Naive thymus-derived CD4-positive, alpha-beta T cell (primary cell): Measurements from ENCODE around the gene ELOB. TPM values are rescaled to one million over a fixed set of nuclear protein-coding genes. Genes with fewer than 3 reads are reported as not detected.

Experiments
- ATAC-seq: fragments of 150-1000 bp; cut with Tn5 transposase; 2 replicates; pipeline ENCODE4 v1.10.0; 2021; ENCODE audit warnings: mild to moderate bottlenecking, moderate library complexity
- CTCF ChIA-PET: fragments of 350-600 bp; sonication (Branson Sonifier 250); formaldehyde crosslinking; loops from one replicate; lab custom pipeline; 2021; ENCODE audit warnings: antibody characterized with exemption; lab: Charles Lee
- POLR2A ChIA-PET: fragments of 350-600 bp; sonication (Branson Sonifier 250); formaldehyde crosslinking; loops from one replicate; lab custom pipeline; 2021; ENCODE audit warnings: antibody characterized with exemption, inconsistent platforms; lab: Charles Lee
- DNase-seq, 9 donors: peaks; one replicate each; pipeline versions ENCODE4 v3.0.0 to v3.0.0-alpha.2; 2020 to 2022; ENCODE audit warnings: mixed read lengths in 1 of 9
- H3K27ac ChIP-seq: one replicate; pipeline ENCODE4 v1.7.0; 2013; ENCODE audit warnings: mild to moderate bottlenecking, low read depth, low read length, moderate library complexity
- H3K27me3 ChIP-seq, 2 donors: one replicate each; pipeline ENCODE4 v1.7.0; 2013; ENCODE audit warnings: low read length in 2 of 2, mild to moderate bottlenecking in 2 of 2, moderate library complexity in 2 of 2; ENCODE audit not compliant: control insufficient read depth in 2 of 2, insufficient read depth in 2 of 2
- H3K36me3 ChIP-seq, 3 experiments: 1 replicate in 2 of 3; 2 replicates in 1 of 3; pipeline ENCODE4 v1.7.0; 2013; ENCODE audit warnings: low read length in 3 of 3, mild to moderate bottlenecking in 3 of 3, moderate library complexity in 1 of 3; ENCODE audit not compliant: insufficient read depth in 3 of 3, control insufficient read depth in 2 of 3
- H3K4me1 ChIP-seq, 2 donors: one replicate each; pipeline ENCODE4 v1.7.0; 2013; ENCODE audit warnings: low read length in 2 of 2, mild to moderate bottlenecking in 2 of 2, moderate library complexity in 1 of 2; ENCODE audit not compliant: control insufficient read depth in 2 of 2, insufficient read depth in 2 of 2
- H3K4me3 ChIP-seq: 2 replicates; pipeline ENCODE4 v1.7.0; 2013; ENCODE audit warnings: mild to moderate bottlenecking, low read length
- H3K9me3 ChIP-seq, 3 experiments: 1 replicate in 2 of 3; 2 replicates in 1 of 3; pipeline ENCODE4 v1.7.0; 2013; ENCODE audit warnings: low read length in 3 of 3; ENCODE audit not compliant: control insufficient read depth in 2 of 3
- H3K27ac Mint-ChIP-seq, 9 donors: one replicate each; pipeline ENCODE4 v1.8.0; 2020 to 2022; ENCODE audit warnings: mixed read lengths in 9 of 9, mild to moderate bottlenecking in 8 of 9, moderate library complexity in 5 of 9, inconsistent platforms in 2 of 9
- H3K27me3 Mint-ChIP-seq, 5 donors: one replicate each; pipeline ENCODE4 v1.8.0; 2021 to 2022; ENCODE audit warnings: mixed read lengths in 5 of 5, mild to moderate bottlenecking in 1 of 5
- H3K36me3 Mint-ChIP-seq, 5 donors: one replicate each; pipeline ENCODE4 v1.8.0; 2020 to 2022; ENCODE audit warnings: mixed read lengths in 5 of 5, mild to moderate bottlenecking in 3 of 5, inconsistent platforms in 1 of 5
- H3K4me1 Mint-ChIP-seq, 7 donors: one replicate each; pipeline ENCODE4 v1.8.0; 2020 to 2022; ENCODE audit warnings: mixed read lengths in 7 of 7, mild to moderate bottlenecking in 3 of 7, inconsistent platforms in 1 of 7
- H3K4me3 Mint-ChIP-seq, 10 donors: one replicate each; pipeline ENCODE4 v1.8.0; 2020 to 2022; ENCODE audit warnings: mild to moderate bottlenecking in 10 of 10, mixed read lengths in 10 of 10, moderate library complexity in 6 of 10, inconsistent platforms in 2 of 10
- H3K9me3 Mint-ChIP-seq, 11 donors: one replicate each; pipeline ENCODE4 v1.8.0; 2020 to 2022; ENCODE audit warnings: mixed read lengths in 11 of 11, mild to moderate bottlenecking in 4 of 11, inconsistent platforms in 1 of 11, moderate library complexity in 1 of 11
- intact Hi-C, 2 donors: fragments of 100-400 bp; cut with micrococcal nuclease; formaldehyde crosslinking; loops; one replicate each; pipeline ENCODE4 v1.15.1; 2023
- polyA plus RNA-seq, 2 donors: library from polyadenylated mRNA; unstranded; fragments of 300-500 nt; fragmentation: Illumina TruSeq; gene quantifications; one replicate each; pipeline ENCODE4 v1.2.3, GENCODE V29; 2021
- total RNA-seq, 6 experiments: library from RNA in 5 of 6; stranded (reverse) in 5 of 6; gene quantifications; 1 replicate in 5 of 6; 2 replicates in 1 of 6; pipeline ENCODE4 v1.2.3 and lab custom pipeline; 2021 to 2026

ELOB gene
- total and polyA plus RNA-seq, 7 experiments from 2014 or later, result 65.3 to 252 (median 127) TPM

GRCh38 chr16:2749476-2749875 lies 27.6 kb downstream of the ELOB start:
- ChIA-PET CTCF (no interaction called here), POLR2A (no interaction called here)

GRCh38 chr16:2748757-2749455 lies 28.2 kb downstream of the ELOB start:
- Histone ChIP-seq H3K27ac (no peak overlapping the region), H3K4me1 (peaks cover 6 to 15% of the 10 kb centered on the region in 2 donors), H3K36me3 (peaks cover 0 to 4% (median 0%) of the 10 kb centered on the region in 3 experiments), H3K27me3 (no peaks in the 10 kb centered on the region), H3K4me3 (no peak overlapping the region), H3K9me3 (no peaks in the 10 kb centered on the region)
- intact Hi-C loops, result no loop called here
- ATAC-seq (no peak), DNase-seq (no peak)
- Mint-ChIP-seq H3K4me1 (peaks cover 4 to 26% (median 18%) of the 10 kb centered on the region in 7 donors), H3K4me3 (no peak overlapping the region), H3K36me3 (peaks cover 0 to 17% (median 7%) of the 10 kb centered on the region in 5 donors), H3K27me3 (peaks cover 0 to 1% (median 0%) of the 10 kb centered on the region in 5 donors), H3K9me3 (peaks cover 0 to 6% (median 0%) of the 10 kb centered on the region in 11 donors), H3K27ac (peak overlapping the region in 1 of 9 donors; percentile 25)
- POLR2A ChIA-PET, result interaction anchor here (0.6 kb wide), 1 partner anchor 55 kb away, joined by 3 read pairs; no protein-coding TSS in a partner anchor
- CTCF ChIA-PET, result no interaction called here

More at GRCh38 chr16:2749476-2749875, 27.6 kb downstream of the ELOB start:
- Histone ChIP-seq H3K27me3 (no peaks in the 10 kb centered on the region), H3K4me3 (no peak overlapping the region), H3K27ac (no peak overlapping the region), H3K36me3 (peaks cover 0 to 4% (median 0%) of the 10 kb centered on the region in 3 experiments), H3K9me3 (no peaks in the 10 kb centered on the region), H3K4me1 (peaks cover 11 to 18% of the 10 kb centered on the region in 2 donors)
- peaks cover 0 to 21% (median 9%) of the 10 kb centered on the region in 5 donors for H3K36me3 Mint-ChIP-seq
- H3K4me3 Mint-ChIP-seq, result no peak overlapping the region
- peaks cover 0 to 1% (median 0%) of the 10 kb centered on the region in 5 donors for H3K27me3 Mint-ChIP-seq
- intact Hi-C loops, result no loop called here
- DNase-seq (no peak), ATAC-seq (no peak)
- H3K27ac Mint-ChIP-seq, result peak overlapping the region in 1 of 9 donors; percentile 17
- H3K9me3 Mint-ChIP-seq, result peaks cover 0 to 6% (median 0%) of the 10 kb centered on the region in 11 donors
- H3K4me1 Mint-ChIP-seq, result peaks cover 10 to 30% (median 24%) of the 10 kb centered on the region in 7 donors

DNA sequence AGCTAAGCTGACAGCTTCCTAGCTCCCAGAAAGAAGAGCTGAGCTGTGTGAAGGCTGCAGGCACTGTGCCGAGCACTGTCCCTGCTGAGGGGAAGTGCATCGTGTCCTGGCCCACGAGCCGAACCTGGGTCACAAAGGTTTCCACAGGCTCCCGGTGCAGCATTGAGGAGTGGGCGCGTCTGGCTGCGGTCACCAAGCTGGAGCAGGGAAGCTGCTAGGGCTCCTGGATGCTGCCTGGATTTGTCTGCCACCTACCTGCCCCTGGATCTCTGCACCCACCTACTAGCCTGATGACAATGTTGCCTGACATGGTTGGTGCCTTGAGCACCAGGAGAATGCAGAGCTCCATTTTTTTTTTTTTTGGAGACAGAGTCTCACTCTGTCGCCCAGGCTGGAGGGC lies 31.1 kb downstream of the ELOB start:
- Mint-ChIP-seq H3K27me3 (peaks cover 0 to 1% (median 0%) of the 10 kb centered on the region in 5 donors), H3K4me1 (peaks cover 0 to 15% (median 2%) of the 10 kb centered on the region in 7 donors), H3K9me3 (no peaks in the 10 kb centered on the region), H3K36me3 (peaks cover 0 to 9% (median 0%) of the 10 kb centered on the region in 5 donors), H3K4me3 (no peak overlapping the region), H3K27ac (no peak overlapping the region)
- Histone ChIP-seq H3K4me3 (no peak overlapping the region), H3K9me3 (no peaks in the 10 kb centered on the region), H3K27ac (no peak overlapping the region), H3K27me3 (no peaks in the 10 kb centered on the region), H3K36me3 (no peaks in the 10 kb centered on the region), H3K4me1 (no peaks in the 10 kb centered on the region)
- intact Hi-C loops, result no loop called here
- ChIA-PET CTCF (interaction anchor here (1.2 kb wide), 1 partner anchor 92 kb away, joined by 3 read pairs; no protein-coding TSS in a partner anchor), POLR2A (interaction anchor here (0.6 to 1.1 kb wide), 4 partner anchors 9 to 32 kb away, joined by 3 to 10 read pairs (median 4); no protein-coding TSS in a partner anchor)
- ATAC-seq (no peak), DNase-seq (no peak)

DNA sequence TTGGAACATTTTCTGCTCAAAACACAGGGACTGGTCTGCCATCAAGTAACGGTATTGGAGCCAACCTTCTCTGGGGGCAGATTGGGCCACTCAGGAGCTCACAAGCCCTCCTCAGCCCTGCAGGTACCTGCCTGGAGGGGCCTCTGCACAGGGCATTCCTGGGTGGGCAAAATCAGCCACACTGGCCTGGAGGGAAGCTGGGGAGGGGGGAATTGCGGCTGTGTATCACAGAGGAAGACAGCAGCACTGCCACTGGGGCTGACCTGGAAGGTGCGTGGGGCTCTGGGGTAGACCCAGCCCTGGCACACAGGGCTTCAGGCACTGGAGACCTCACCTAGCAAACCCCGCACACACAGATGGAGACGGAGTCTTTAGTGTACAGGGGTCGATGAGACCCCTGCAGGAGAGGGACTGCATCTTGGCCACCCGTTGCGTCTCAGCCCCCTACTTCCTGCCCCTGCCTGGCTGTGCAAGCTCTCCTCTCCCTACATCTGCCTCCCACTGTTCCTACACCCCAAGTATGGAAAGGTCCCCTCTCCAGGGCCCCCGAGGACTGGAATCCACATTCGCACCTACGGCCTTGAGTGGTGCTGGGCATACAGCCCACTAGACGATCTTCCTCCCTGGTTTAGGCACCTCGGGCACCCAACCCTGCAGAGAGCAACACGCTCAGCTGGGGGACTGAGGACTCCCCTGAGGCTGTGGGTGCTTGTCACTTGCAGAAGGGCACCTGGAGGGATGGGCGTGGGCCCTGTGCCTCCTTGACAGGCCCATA lies 31.8 kb downstream of the ELOB start:
- ATAC-seq, result no peak
- POLR2A ChIA-PET, result interaction anchor here (0.6 to 1.1 kb wide), 2 partner anchors 10 to 33 kb away, joined by 3 to 4 read pairs; no protein-coding TSS in a partner anchor
- no peak for DNase-seq

DNA sequence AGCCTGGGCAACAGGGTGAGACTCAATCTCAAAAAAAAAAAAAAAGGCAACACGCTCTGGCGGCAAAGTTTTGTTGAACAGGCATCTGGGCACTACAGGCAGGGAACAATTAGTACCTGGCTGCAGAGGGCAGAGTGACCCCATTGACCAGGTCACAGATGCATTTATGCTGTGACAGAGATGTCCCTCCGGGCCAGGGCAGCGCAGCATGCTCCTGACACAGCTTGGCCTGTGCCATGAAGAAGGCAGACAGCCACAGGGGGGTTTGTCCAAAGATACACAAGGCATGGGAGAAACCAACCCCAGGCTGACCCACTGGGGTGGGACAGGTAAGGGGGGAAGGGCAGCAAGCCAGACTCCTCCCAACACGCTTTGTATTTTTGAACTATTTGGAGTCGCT lies 32.4 kb downstream of the ELOB start:
- Histone ChIP-seq H3K4me1 (no peaks in the 10 kb centered on the region), H3K27me3 (no peaks in the 10 kb centered on the region), H3K27ac (no peak overlapping the region), H3K9me3 (no peaks in the 10 kb centered on the region), H3K4me3 (no peak overlapping the region), H3K36me3 (no peaks in the 10 kb centered on the region)
- peaks cover 0 to 4% (median 0%) of the 10 kb centered on the region in 7 donors for H3K4me1 Mint-ChIP-seq
- peak overlapping the region in 1 of 9 donors; percentile 87 for H3K27ac Mint-ChIP-seq
- ChIA-PET CTCF (no interaction called here), POLR2A (no interaction called here)
- no peak overlapping the region for H3K4me3 Mint-ChIP-seq
- peaks cover 0 to 1% (median 0%) of the 10 kb centered on the region in 5 donors for H3K27me3 Mint-ChIP-seq
- DNase-seq (no peak), ATAC-seq (no peak)
- peaks cover 0 to 2% (median 0%) of the 10 kb centered on the region in 5 donors for H3K36me3 Mint-ChIP-seq
- intact Hi-C loops, result no loop called here
- H3K9me3 Mint-ChIP-seq, result no peaks in the 10 kb centered on the region

More for the DNA sequence above, 31.8 kb downstream of the ELOB start:
- no peak overlapping the region for H3K4me3 ChIP-seq
- Mint-ChIP-seq H3K36me3 (peaks cover 0 to 4% (median 0%) of the 10 kb centered on the region in 5 donors), H3K27me3 (peaks cover 0 to 1% (median 0%) of the 10 kb centered on the region in 5 donors), H3K4me3 (no peak overlapping the region), H3K9me3 (no peaks in the 10 kb centered on the region), H3K27ac (peak overlapping the region in 1 of 9 donors; percentile 4), H3K4me1 (peaks cover 0 to 9% (median 0%) of the 10 kb centered on the region in 7 donors)
- no peaks in the 10 kb centered on the region for H3K27me3 ChIP-seq
- CTCF ChIA-PET, result interaction anchor here (1.2 kb wide), 1 partner anchor 93 kb away, joined by 3 read pairs; no protein-coding TSS in a partner anchor
- no peaks in the 10 kb centered on the region for H3K9me3 ChIP-seq
- H3K27ac ChIP-seq, result no peak overlapping the region
- no peaks in the 10 kb centered on the region for H3K36me3 ChIP-seq
- intact Hi-C loops, result no loop called here
- no peaks in the 10 kb centered on the region for H3K4me1 ChIP-seq

GRCh38 chr16:2743007-2743810 lies 33.9 kb downstream of the ELOB start:
- H3K9me3 ChIP-seq, result no peaks in the 10 kb centered on the region
- no peak overlapping the region for H3K4me3 ChIP-seq
- peak overlapping the region in 2 of 9 donors; percentile 18 to 51 for H3K27ac Mint-ChIP-seq
- intact Hi-C loops, result no loop called here
- H3K36me3 Mint-ChIP-seq, result no peaks in the 10 kb centered on the region
- H3K4me1 ChIP-seq, result no peaks in the 10 kb centered on the region
- no peak overlapping the region for H3K4me3 Mint-ChIP-seq
- no peak overlapping the region for H3K27ac ChIP-seq
- H3K27me3 ChIP-seq, result no peaks in the 10 kb centered on the region
- DNase-seq, result no peak
- H3K27me3 Mint-ChIP-seq, result peaks cover 0 to 2% (median 0%) of the 10 kb centered on the region in 5 donors
- POLR2A ChIA-PET, result no interaction called here
- H3K36me3 ChIP-seq, result no peaks in the 10 kb centered on the region
- H3K9me3 Mint-ChIP-seq, result no peaks in the 10 kb centered on the region
- CTCF ChIA-PET, result no interaction called here
- ATAC-seq, result no peak
- peaks cover 0 to 2% (median 0%) of the 10 kb centered on the region in 7 donors for H3K4me1 Mint-ChIP-seq
